PC-9 (cell line): Measurements from ENCODE around the gene HSPA14. TPM values are rescaled to one million over a fixed set of nuclear protein-coding genes. Genes with fewer than 3 reads are reported as not detected.

Experiments used
- BruUV-seq: library from RNA; stranded (reverse); fragments of 400-500 nt; replicated peaks from 2 replicates; lab custom pipeline; 2021; lab: Mats Ljungman, UMichigan
- CTCF ChIA-PET: fragments of 300-600 bp; sonication (Branson Sonifier 250); formaldehyde crosslinking; loops from one replicate; lab custom pipeline; 2022; ENCODE audit warnings: antibody characterized with exemption; lab: Charles Lee
- POLR2A ChIA-PET: fragments of 300-600 bp; sonication (Branson Sonifier 250); formaldehyde crosslinking; loops from one replicate; lab custom pipeline; 2022; ENCODE audit warnings: antibody characterized with exemption; ENCODE audit not compliant: unreplicated experiment; lab: Charles Lee
- DNase-seq, 2 experiments: peaks; one replicate each; pipeline versions ENCODE4 v3.0.0 to v3.0.0-alpha.2; 2015 to 2022; ENCODE audit warnings: mixed read lengths in 1 of 2
- H2AFZ ChIP-seq: fragments of 200-600 bp; sonication (generic); 2 replicates; pipeline ENCODE4 v1.8.1; 2017; ENCODE audit warnings: antibody characterized with exemption
- H3F3A ChIP-seq: fragments of 200-600 bp; sonication (generic); 2 replicates; pipeline ENCODE4 v1.8.1; 2017; ENCODE audit warnings: antibody characterized with exemption, mild to moderate bottlenecking, low read depth; ENCODE audit not compliant: insufficient read depth
- H3K27ac ChIP-seq: fragments of 200-600 bp; sonication (generic); 2 replicates; pipeline ENCODE4 v1.6.1; 2016; ENCODE audit warnings: mixed run types
- H3K27me3 ChIP-seq: fragments of 200-600 bp; sonication (generic); 2 replicates; pipeline ENCODE4 v1.6.1; 2016; ENCODE audit warnings: low read depth, mixed run types; ENCODE audit not compliant: insufficient read depth
- H3K36me3 ChIP-seq: fragments of 200-600 bp; sonication (generic); 2 replicates; pipeline ENCODE4 v1.6.1; 2016; ENCODE audit warnings: low read depth, mixed run types
- H3K4me1 ChIP-seq: fragments of 200-600 bp; sonication (generic); replicated peaks from 2 replicates; pipeline ENCODE4 v1.6.1; 2016; ENCODE audit warnings: mixed run types; ENCODE audit not compliant: insufficient read depth
- H3K4me2 ChIP-seq: fragments of 200-600 bp; sonication (generic); 2 replicates; pipeline ENCODE4 v1.6.1; 2017; ENCODE audit warnings: mixed run types
- H3K4me3 ChIP-seq: fragments of 200-600 bp; sonication (generic); 2 replicates; pipeline ENCODE4 v1.6.1; 2016; ENCODE audit warnings: mixed run types
- H3K79me2 ChIP-seq: fragments of 200-600 bp; sonication (generic); 2 replicates; pipeline ENCODE4 v1.6.1; 2017; ENCODE audit warnings: low read depth, mixed run types
- H3K9me2 ChIP-seq: fragments of 200-600 bp; sonication (generic); 2 replicates; pipeline ENCODE4 v1.8.1; 2017; ENCODE audit warnings: mild to moderate bottlenecking; ENCODE audit not compliant: insufficient read depth
- H3K9me3 ChIP-seq: fragments of 200-600 bp; sonication (generic); 2 replicates; pipeline ENCODE4 v1.8.1; 2016; ENCODE audit warnings: low read depth; ENCODE audit not compliant: insufficient read depth
- H4K20me1 ChIP-seq: fragments of 200-600 bp; sonication (generic); 2 replicates; pipeline ENCODE4 v1.8.1; 2017; ENCODE audit not compliant: insufficient read depth
- CTCF ChIP-seq: fragments of 200-600 bp; sonication (generic); conservative IDR thresholded peaks from 2 replicates; pipeline ENCODE4 v1.6.1; 2017; ENCODE audit warnings: mixed run types, antibody characterized with exemption, mild to moderate bottlenecking, moderate library complexity
- EZH2 ChIP-seq: fragments of 200-600 bp; sonication (generic); IDR thresholded peaks from 2 replicates; pipeline ENCODE4 v1.8.0; 2017; ENCODE audit warnings: antibody characterized with exemption, low read depth
- intact Hi-C: fragments of 100-400 bp; cut with micrococcal nuclease; formaldehyde crosslinking; loops from one replicate; pipeline ENCODE4 v1.10.0; 2022; ENCODE audit not compliant: unreplicated experiment
- total RNA-seq: library from RNA; stranded (reverse); gene quantifications from 2 replicates; pipeline ENCODE4 v1.2.3, GENCODE V29; 2021

The HSPA14 gene
- total RNA-seq, 1 experiment from 2014 or later: 23.1 TPM

GRCh38 chr10:14800397-14800796 is 37.7 kb upstream of the HSPA14 start:
- TF ChIP-seq EZH2: no peak
- no peak for TF ChIP-seq CTCF
- ChIA-PET POLR2A (no interaction called here), CTCF (no interaction called here)
- Histone ChIP-seq H3K9me3 (no peaks in the 10 kb centered on the region), H3K79me2 (no peaks in the 10 kb centered on the region), H3F3A (no peaks in the 10 kb centered on the region), H4K20me1 (no peaks in the 10 kb centered on the region), H3K27me3 (no peaks in the 10 kb centered on the region), H3K9me2 (no peaks in the 10 kb centered on the region), H3K4me2 (no peak overlapping the region), H3K4me1 (no peaks in the 10 kb centered on the region), H2AFZ (no peak overlapping the region), H3K36me3 (no peaks in the 10 kb centered on the region), H3K27ac (no peak overlapping the region), H3K4me3 (no peak overlapping the region)
- no TSS peak for BruUV-seq
- no peak for DNase-seq
- intact Hi-C loops: no loop called here

- BruUV-seq: no TSS peak
- no peaks in the 10 kb centered on the region for H3K79me2 ChIP-seq
- CTCF ChIA-PET: no interaction called here
These were observed 36.4 kb upstream of the HSPA14 start for GRCh38 chr10:14801723-14802122.

DNA sequence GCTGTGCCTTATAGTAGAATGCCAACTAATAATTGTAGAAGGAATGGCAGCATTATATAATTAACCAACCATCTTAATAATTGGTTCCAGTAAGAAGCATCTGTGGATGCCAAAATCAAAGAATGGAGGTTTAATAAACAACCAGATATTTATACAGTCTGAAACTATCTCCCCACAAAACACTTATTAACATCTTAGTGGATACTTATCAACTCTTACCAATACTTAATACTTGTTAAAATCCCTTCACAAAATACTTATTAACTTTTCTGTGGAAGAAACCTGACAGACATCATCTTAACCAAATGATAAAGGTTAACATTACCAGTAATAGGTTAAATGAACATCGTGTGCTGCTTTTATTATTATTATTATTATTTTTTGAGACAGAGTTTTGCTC is 34.3 kb upstream of the HSPA14 start:
- Histone ChIP-seq H3K27ac (no peak overlapping the region), H3K27me3 (no peaks in the 10 kb centered on the region), H4K20me1 (no peaks in the 10 kb centered on the region), H3K36me3 (no peaks in the 10 kb centered on the region), H3K4me2 (no peak overlapping the region), H3K4me1 (no peaks in the 10 kb centered on the region), H3K9me2 (no peaks in the 10 kb centered on the region), H3K79me2 (no peaks in the 10 kb centered on the region), H3K9me3 (no peaks in the 10 kb centered on the region), H2AFZ (no peak overlapping the region), H3K4me3 (no peak overlapping the region), H3F3A (no peaks in the 10 kb centered on the region)
- no peak for TF ChIP-seq EZH2
- TF ChIP-seq CTCF: no peak
- no TSS peak for BruUV-seq
- POLR2A ChIA-PET: no interaction called here
- no peak for DNase-seq
- intact Hi-C loops: no loop called here
- CTCF ChIA-PET: no interaction called here

More at GRCh38 chr10:14801723-14802122, 36.4 kb upstream of the HSPA14 start:
- TF ChIP-seq CTCF (no peak), EZH2 (no peak)
- Histone ChIP-seq H2AFZ (no peak overlapping the region), H3K27me3 (no peaks in the 10 kb centered on the region), H3K4me1 (no peaks in the 10 kb centered on the region), H4K20me1 (no peaks in the 10 kb centered on the region), H3K4me3 (no peak overlapping the region), H3K27ac (no peak overlapping the region), H3K4me2 (no peak overlapping the region), H3K9me3 (no peaks in the 10 kb centered on the region), H3F3A (no peaks in the 10 kb centered on the region), H3K36me3 (no peaks in the 10 kb centered on the region), H3K9me2 (no peaks in the 10 kb centered on the region)
- DNase-seq: no peak
- POLR2A ChIA-PET: interaction anchor here (0.6 kb wide), 1 partner anchor 320 kb away, joined by 5 read pairs; no protein-coding TSS in a partner anchor
- intact Hi-C loops: no loop called here
